Measurements from ENCODE around the gene SIRT7. TPM values are rescaled to one million over a fixed set of nuclear protein-coding genes. Genes with fewer than 3 reads are reported as not detected.

The SIRT7 gene
- total RNA-seq, 1 donor from 2014 or later, result 30.2 TPM

DNA sequence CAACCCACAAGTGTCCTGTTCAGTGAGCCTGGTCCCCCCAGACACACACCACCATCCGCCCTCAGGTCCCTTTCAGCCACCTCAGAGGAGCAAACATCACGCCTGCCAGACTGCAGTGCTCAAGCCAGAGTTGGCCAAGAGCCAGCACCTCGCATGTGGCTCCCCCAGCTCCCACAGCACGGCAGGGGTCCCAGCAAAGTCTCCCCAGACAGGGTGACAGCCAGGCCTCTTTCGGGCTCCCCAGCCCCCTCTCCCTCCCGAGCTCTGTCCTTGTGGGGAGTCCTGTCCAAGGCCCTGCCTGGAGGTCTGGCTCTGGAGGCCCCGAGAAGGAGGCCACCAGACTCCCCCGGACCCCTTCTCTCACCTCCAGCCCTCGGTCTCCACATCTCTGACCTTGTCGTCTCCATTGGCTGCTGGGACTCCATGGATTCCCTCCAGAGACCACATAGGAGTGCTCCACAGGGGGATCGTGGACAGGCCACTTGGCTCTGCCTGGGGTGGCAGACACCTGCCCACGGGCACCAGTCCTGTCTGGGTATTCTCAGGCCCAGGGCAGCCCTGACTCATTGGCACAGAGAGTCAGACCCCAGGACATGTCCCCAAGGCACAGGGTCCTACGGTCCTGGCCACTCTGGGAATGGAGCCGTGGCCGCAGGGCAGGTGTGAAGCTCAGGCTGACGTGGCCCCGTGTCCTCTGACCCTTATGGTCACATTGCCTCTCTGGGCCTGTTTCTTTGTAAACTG lies 30.8 kb upstream of the SIRT7 start:
- H3K36me3 Mint-ChIP-seq (ENCODE audit: low read depth, unreplicated experiment), result no peaks in the 10 kb centered on the region
- Histone ChIP-seq H3K9ac (ENCODE audit: low read length) (no peak overlapping the region), H2AFZ (ENCODE audit: low read depth, low read length) (no peak overlapping the region), H4K20me1 (ENCODE audit: insufficient read depth, low read length) (no peaks in the 10 kb centered on the region), H3K79me2 (ENCODE audit: insufficient read depth, low read length) (no peaks in the 10 kb centered on the region), H3K4me1 (ENCODE audit: insufficient read depth, low read length) (no peaks in the 10 kb centered on the region), H3K4me3 (ENCODE audit: insufficient read depth, low read depth, low read length) (no peak overlapping the region), H3K27me3 (ENCODE audit: insufficient read depth, low read length) (peaks cover 5% of the 10 kb centered on the region), H3K27ac (ENCODE audit: low read depth, low read length) (no peak overlapping the region), H3K36me3 (ENCODE audit: insufficient read depth, low read length) (no peaks in the 10 kb centered on the region), H3K9me3 (ENCODE audit: insufficient read depth, low read depth, low read length) (no peaks in the 10 kb centered on the region), H3K4me2 (ENCODE audit: low read length) (no peak overlapping the region)
- H3K4me3 Mint-ChIP-seq (ENCODE audit: unreplicated experiment), result no peak overlapping the region
- DNase-seq (ENCODE audit: low read depth), result no peak
- FAIRE-seq, result no peak
- peaks cover 11% of the 10 kb centered on the region for H3K27me3 Mint-ChIP-seq (ENCODE audit: low read depth, unreplicated experiment)
- no peak overlapping the region for H3K27ac Mint-ChIP-seq (ENCODE audit: unreplicated experiment)
- H3K4me1 Mint-ChIP-seq (ENCODE audit: low read depth, unreplicated experiment), result no peaks in the 10 kb centered on the region
- no peaks in the 10 kb centered on the region for H3K9me3 Mint-ChIP-seq (ENCODE audit: unreplicated experiment)
- no peak for TF ChIP-seq EZH2 (IDR thresholded peaks at IDR 0.05; ENCODE audit: insufficient read depth, low read length)
- TF ChIP-seq, protein P1, sequence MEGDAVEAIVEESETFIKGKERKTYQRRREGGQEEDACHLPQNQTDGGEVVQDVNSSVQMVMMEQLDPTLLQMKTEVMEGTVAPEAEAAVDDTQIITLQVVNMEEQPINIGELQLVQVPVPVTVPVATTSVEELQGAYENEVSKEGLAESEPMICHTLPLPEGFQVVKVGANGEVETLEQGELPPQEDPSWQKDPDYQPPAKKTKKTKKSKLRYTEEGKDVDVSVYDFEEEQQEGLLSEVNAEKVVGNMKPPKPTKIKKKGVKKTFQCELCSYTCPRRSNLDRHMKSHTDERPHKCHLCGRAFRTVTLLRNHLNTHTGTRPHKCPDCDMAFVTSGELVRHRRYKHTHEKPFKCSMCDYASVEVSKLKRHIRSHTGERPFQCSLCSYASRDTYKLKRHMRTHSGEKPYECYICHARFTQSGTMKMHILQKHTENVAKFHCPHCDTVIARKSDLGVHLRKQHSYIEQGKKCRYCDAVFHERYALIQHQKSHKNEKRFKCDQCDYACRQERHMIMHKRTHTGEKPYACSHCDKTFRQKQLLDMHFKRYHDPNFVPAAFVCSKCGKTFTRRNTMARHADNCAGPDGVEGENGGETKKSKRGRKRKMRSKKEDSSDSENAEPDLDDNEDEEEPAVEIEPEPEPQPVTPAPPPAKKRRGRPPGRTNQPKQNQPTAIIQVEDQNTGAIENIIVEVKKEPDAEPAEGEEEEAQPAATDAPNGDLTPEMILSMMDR (IDR thresholded peaks at IDR 0.05; ENCODE audit: insufficient read depth, low read depth, low read length), result no peak

- Histone ChIP-seq H3K9me3 (ENCODE audit: insufficient read depth, low read depth, low read length) (no peaks in the 10 kb centered on the region), H3K9ac (ENCODE audit: low read length) (no peak within 1 kb of the TSS), H3K36me3 (ENCODE audit: insufficient read depth, low read length) (no peaks in the 10 kb centered on the region), H3K27me3 (ENCODE audit: insufficient read depth, low read length) (peaks cover 7% of the 10 kb centered on the region), H3K79me2 (ENCODE audit: insufficient read depth, low read length) (no peaks in the 10 kb centered on the region), H4K20me1 (ENCODE audit: insufficient read depth, low read length) (no peaks in the 10 kb centered on the region), H3K4me3 (ENCODE audit: insufficient read depth, low read depth, low read length) (no peak within 1 kb of the TSS), H3K4me1 (ENCODE audit: insufficient read depth, low read length) (no peaks in the 10 kb centered on the region), H3K4me2 (ENCODE audit: low read length) (no peak within 1 kb of the TSS), H2AFZ (ENCODE audit: low read depth, low read length) (no peak within 1 kb of the TSS), H3K27ac (ENCODE audit: low read depth, low read length) (no peak within 1 kb of the TSS)
- H3K27me3 Mint-ChIP-seq (ENCODE audit: low read depth, unreplicated experiment), result peaks cover 11% of the 10 kb centered on the region
- FAIRE-seq, result no peak
- no peak for DNase-seq (ENCODE audit: low read depth)
- TF ChIP-seq, protein P1 (IDR thresholded peaks at IDR 0.05; ENCODE audit: insufficient read depth, low read depth, low read length), result no peak
- no peak for TF ChIP-seq EZH2 (IDR thresholded peaks at IDR 0.05; ENCODE audit: insufficient read depth, low read length)
- H3K27ac Mint-ChIP-seq (ENCODE audit: unreplicated experiment), result no peak within 1 kb of the TSS
- H3K4me1 Mint-ChIP-seq (ENCODE audit: low read depth, unreplicated experiment), result no peaks in the 10 kb centered on the region
- no peak within 1 kb of the TSS for H3K4me3 Mint-ChIP-seq (ENCODE audit: unreplicated experiment)
- no peaks in the 10 kb centered on the region for H3K36me3 Mint-ChIP-seq (ENCODE audit: low read depth, unreplicated experiment)
- H3K9me3 Mint-ChIP-seq (ENCODE audit: unreplicated experiment), result no peaks in the 10 kb centered on the region
These were observed 29.2 kb upstream of the SIRT7 start, which contains the start of gene MYADML2 for GRCh38 chr17:81947189-81947588. Gene MYADML2, minus strand, starts transcription at chr17:81947233. Its CDS starts 5,492 bp downstream, at chr17:81941741.

DNA sequence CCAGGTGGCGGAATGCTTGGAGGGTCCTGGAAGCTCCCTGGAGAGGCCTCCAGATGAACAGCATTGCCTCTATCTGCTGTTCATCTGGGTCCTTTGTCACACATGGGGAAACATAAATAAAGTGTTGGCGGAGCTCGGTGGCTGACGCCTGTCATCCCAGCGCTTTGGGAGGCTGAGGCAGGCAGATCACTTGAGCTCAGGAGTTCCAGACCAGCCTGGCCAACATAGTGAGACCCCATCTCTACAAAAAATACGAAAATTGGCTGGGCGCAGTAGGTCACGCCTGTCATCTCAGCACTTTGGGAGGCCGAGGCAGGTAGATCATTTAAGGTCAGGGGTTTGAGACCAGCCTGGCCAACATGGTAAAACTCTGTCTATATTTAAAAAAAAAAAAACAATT lies 26.9 kb upstream of the SIRT7 start:
- Histone ChIP-seq H3K36me3 (ENCODE audit: insufficient read depth, low read length) (no peaks in the 10 kb centered on the region), H2AFZ (ENCODE audit: low read depth, low read length) (no peak overlapping the region), H4K20me1 (ENCODE audit: insufficient read depth, low read length) (no peaks in the 10 kb centered on the region), H3K4me3 (ENCODE audit: insufficient read depth, low read depth, low read length) (no peak overlapping the region), H3K4me2 (ENCODE audit: low read length) (no peak overlapping the region), H3K9ac (ENCODE audit: low read length) (no peak overlapping the region), H3K27ac (ENCODE audit: low read depth, low read length) (no peak overlapping the region), H3K4me1 (ENCODE audit: insufficient read depth, low read length) (no peaks in the 10 kb centered on the region), H3K27me3 (ENCODE audit: insufficient read depth, low read length) (peaks cover 13% of the 10 kb centered on the region), H3K9me3 (ENCODE audit: insufficient read depth, low read depth, low read length) (no peaks in the 10 kb centered on the region), H3K79me2 (ENCODE audit: insufficient read depth, low read length) (no peaks in the 10 kb centered on the region)
- Mint-ChIP-seq H3K4me1 (ENCODE audit: low read depth, unreplicated experiment) (no peaks in the 10 kb centered on the region), H3K36me3 (ENCODE audit: low read depth, unreplicated experiment) (no peaks in the 10 kb centered on the region), H3K9me3 (ENCODE audit: unreplicated experiment) (no peaks in the 10 kb centered on the region), H3K4me3 (ENCODE audit: unreplicated experiment) (no peak overlapping the region), H3K27ac (ENCODE audit: unreplicated experiment) (no peak overlapping the region), H3K27me3 (ENCODE audit: low read depth, unreplicated experiment) (peaks cover 11% of the 10 kb centered on the region)
- FAIRE-seq (no peak), DNase-seq (ENCODE audit: low read depth) (no peak)
- TF ChIP-seq, protein P1 (IDR thresholded peaks at IDR 0.05; ENCODE audit: insufficient read depth, low read depth, low read length), result no peak
- TF ChIP-seq EZH2 (IDR thresholded peaks at IDR 0.05; ENCODE audit: insufficient read depth, low read length), result no peak
